ENCODE results near the gene GC.
"Not testable (repeated sequence)": the region's sequence is repeated elsewhere in the genome, so short reads cannot be mapped to it uniquely, and the experiment has no call there.

GC gene

DNA sequence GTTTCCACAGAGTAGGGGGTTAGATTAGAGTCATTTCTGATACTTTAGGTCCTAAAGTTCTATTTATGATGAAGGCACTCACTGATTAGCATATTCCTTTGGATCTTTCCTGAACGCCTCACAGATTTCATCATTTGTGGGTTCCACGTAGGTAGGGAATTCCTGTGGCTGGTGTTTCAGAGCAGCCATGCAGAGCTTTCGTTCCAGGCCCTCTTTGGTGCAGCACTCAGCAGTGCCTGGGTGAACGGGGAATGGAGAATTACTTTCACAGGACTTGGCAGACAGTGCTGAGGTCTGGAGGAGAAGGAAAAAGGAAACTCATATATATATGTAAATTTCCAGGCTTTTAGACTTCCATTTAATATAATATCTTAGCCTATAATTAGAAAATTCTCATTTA lies 18.5 kb downstream of the GC start:
- no peak for DNase-seq

DNA sequence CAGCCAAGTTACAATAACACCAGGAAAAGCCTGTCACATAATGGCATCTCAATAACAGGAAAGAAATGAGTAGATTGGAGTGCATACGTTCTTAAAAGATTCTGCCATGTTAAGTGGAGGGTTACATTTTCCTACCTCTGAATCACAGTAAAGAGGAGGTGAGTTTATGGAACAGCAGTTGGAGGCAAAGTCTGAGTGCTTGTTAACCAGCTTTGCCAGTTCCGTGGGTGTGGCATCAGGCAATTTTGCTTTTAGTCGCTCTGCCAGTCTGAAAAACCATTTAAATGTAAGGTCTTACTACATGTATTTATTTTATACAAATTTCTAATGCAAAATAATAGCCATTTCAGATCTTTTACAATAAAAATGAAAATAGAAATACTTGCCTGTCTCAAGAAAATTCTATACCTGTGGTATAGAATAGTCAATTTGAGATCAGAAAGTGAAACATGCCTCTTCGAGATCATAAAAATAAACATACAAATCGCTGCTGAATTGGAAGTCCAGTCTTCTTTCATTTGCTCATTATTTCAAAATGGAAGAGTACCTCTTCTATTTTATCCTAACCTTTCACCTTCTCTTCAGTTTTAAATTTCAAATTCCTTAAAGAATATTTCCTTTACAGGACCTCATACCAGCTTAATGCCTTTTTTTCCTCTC lies 31.4 kb downstream of the GC start:
- no peak for DNase-seq

DNA sequence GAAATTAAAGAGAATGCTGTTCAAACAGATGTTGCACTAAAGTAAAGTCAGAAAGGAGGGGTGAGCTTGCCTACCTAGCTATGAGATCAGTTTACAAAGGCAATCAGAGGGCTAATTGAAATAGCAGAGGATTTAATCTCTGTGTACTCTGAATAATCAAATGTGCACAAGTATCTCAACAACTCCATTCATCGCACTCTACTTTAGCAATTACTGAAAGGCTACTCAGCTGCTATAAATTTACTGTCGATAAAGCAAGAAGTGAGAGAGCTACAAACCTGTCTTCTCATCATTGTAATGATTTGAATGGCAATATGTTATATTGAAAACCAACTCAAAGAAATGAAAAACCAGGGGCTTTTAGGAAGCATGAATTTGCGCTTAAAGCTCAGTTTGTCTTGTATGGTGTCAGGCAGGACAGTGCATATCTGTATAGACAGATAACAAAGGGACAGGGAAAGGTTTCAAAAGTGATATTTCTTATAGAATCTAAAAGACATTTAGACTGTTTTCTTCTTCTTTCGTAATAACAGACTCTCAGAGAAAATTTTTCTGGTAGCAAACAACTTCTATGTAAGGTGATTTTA lies 34.8 kb downstream of the GC start:
- DNase-seq = no peak

DNA sequence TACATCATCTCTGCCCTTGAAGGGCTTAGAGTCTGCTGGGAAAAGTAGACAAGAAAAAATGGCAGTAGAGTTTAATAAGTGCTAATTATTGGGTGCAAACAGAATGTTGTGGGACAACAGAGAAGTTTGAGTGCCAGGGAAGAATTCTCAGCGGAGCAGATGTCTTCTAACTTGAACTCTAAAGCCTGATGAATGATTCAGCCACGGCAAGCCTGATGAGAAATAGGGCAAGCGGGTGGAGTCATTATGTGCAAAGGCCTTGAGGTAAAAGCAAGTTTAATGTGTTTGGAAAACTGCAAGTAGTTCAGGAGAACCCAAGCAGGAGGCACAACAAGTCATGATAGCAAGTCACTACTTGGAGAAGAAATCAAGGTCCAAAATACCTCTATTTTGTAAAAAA lies 37.5 kb downstream of the GC start:
- no peak for DNase-seq

DNA sequence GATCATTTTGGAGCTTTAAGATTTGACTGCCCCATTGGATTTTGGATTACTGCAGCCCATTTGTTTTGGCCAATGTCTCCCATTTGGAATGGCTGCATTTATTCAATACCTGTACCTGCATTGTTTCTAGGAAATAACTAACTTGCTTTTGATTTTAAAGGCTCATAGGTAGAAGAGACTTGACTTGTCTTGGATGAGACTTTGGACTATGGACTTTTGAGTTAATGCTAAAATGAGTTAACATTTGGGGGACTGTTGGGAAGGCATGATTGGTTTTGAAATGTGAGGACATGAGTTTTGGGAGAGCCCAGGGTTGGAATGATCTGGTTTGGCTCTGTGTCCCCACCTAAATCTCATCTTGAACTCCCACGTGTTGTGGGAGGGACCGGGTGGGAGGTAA lies 45.1 kb downstream of the GC start:
- DNase-seq = not testable (repeated sequence)

DNA sequence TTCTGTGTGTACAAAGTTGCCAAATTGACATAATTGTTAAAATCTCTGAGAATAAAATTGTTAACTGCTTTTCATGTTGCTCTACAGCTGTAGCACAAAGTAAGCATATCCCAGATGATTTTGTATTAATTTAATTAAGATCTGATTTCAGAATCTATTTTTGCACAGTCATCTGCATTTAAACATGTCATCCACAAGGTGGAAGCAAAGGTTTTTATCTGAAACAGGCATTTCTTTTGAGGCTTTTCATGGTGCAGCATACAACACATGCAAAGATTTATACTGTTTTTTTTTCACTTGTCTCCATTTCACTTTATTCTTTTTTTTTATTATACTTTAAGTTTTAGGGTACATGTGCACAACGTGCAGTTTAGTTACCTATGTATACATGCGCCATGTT lies 51.2 kb downstream of the GC start:
- DNase-seq = peak; percentile 8

DNA sequence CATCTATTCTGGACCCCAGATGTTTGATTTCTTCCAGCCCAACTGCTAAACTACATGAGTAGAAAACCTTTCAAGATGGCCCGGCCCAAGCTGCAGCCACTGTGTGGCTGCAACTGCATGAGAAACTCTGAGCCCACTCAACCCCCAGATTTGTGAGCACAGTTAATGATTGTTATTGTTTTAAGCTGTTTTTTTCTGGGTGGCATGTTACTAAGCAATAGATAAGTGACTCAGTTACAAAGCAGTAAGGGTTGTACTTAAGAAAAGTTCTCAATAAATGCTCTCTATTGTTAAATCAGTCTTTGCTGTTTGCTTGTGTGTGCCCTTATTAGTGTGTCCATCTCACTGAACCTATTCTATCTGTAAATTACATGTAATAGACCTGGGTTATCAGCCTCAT lies 51.8 kb downstream of the GC start:
- DNase-seq = no peak

DNA sequence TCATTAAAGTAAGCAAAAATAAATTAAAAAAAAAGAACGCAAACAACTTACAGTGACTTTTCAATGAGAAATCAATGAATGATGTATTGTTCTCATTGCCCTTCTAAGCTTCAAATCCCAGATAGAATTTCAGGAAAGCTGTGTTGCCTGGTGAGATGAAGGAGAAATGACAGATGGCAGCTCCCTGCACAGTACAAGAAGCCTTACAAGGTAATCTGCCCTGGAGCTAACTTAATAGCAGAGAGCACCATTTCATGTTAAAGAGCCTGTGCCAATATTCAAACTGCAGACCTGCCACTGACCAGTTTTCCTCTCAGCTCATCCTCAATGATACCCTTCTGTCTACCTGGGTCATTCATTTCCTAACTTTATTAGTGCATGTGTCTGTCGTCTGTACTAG lies 54.0 kb downstream of the GC start:
- DNase-seq = peak; percentile 59

DNA sequence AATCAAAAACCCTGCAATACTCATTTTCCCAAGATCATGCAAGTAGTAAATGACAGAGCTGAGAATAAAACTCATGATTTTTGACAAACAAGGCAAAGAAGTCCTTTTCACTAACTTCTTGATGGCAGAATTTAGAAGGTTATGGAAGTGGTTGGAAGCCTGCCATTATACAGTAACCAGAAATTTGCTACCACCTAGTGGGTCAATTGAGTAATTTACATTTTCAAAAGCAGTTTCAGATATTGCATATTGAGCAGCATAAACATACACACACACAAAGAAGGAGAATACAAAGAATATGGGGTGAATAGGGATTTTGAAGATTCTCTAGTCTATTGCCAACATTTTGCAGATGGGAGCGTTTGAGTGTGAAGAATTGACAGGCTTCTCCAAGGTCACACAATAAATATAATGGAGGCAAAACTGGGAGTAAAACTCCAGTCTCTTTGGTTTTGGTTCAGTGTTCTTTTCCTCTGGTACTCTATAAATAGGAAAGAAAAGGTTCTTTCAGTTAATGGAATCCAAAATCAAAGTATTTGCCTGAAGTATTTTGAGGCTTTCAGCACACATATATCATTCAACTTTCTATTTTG lies 70.2 kb downstream of the GC start:
- peak; percentile 0 for DNase-seq

DNA sequence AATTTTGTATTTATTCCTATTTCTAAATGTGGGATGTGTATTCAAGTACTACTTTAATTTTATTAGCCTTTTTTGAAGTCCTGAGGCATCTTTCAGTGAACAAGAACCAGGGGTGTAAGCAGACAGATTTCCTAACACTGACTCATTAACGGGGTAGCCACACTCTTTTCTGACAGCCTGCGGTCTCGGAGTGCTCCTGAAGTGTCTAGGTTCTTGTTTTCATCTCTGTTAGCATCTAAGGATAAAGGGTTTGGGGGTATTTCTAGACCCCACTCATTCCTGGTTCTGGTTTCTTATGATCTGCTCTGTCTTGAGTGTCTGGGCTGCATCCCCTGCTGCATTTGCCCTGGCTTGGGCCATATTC lies 71.9 kb downstream of the GC start:
- DNase-seq = no peak

DNA sequence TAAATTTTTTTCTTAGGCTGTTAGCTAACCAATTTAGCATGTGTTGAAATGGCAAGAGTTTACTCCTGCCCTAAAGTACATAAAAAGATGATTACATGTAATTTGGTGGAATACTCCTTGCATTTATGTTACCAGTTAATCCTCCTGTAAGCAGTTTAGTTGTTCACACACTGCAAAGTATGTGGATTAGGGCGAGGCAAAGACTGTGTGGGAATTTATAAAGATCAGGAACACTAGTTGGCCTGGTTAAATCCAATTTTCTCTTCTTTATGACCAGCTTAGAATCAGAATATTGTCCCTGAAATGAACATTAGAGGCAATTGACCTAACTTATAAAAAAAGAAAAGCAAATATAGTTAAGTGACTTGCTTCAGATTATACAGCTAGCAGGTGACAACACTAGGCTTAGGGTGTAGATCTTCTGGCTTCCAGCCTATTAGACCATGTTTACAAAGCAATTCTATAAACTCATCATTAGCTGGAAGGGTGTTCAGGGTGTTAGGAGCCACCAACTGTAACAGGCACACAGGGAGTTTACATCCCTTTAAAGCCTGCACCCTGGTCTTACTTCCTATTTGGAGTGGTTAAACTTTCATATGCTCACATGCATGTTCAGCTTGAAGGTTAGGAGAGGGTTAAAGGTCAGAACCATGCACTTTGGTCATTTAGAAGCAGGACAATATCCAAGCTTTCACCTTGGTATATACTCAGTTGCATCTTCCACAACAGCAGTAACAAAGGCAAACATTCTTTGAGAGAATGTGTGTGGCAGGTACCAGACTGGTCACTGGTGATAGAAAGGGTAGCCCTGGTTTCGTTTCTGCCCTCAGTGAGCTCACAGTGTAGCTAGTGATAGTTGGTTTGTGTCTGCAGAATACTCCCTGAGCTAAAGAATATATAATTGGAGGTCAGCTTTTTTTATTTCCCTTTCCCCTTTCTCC lies 72.6 kb downstream of the GC start:
- no peak for DNase-seq

DNA sequence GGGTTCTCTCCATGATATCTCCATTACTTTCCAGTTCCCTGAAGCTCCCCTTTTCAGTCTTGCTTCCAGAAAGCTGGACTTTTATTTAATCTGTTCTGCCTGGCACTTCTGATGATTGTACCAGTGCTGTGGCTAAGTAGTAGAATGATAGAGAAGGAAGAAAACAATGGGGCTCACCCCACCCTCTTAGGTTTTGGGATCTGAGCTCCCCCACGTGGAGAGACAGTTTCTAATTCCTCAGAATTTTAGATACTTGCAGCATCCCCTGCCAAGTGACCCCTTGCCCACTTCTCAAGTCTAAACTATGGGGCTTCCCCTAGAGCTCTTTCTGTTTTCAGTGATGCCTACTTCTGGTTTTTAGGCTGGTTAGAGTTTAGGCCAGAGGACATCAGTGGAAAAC lies 73.9 kb downstream of the GC start:
- no peak for DNase-seq

DNA sequence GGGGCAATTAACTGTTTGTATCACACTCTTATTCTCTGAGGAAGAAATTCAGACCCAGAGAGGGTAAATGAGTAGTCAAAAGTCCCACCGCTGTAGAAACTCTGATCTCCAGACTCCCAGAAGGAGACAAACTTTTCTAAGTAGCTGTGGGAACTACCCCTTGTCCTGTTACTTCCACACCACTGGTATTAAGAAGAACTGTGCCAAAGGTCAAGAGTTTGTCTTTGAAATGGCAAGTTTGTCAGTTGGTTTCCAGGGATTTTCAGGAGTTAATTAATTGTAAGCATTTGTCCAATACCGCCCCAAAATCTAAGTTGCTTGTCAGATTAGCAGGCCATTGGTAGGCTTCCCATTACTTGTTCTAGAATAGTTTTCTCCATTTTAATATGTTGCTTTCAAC lies 85.7 kb downstream of the GC start:
- DNase-seq = no peak

DNA sequence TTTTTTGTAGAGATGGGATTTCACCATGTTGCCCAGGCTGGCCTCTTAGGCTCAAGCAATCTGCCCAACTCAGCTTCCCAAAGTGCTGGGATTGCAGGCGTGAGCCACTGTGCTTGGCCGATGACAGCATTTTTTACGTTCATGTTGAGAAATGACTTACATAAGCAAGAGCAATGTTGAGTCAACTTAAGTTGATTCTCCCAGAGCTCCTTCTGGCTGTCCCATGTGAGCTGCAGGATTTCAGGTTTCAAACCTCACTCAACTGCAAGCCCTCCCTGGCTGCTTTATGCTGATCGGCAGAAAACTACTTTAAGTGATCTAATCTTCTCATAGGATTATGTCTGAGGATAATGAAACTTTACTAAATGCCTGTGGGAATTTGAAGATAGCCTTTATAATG lies 86.8 kb downstream of the GC start:
- DNase-seq = no peak

DNA sequence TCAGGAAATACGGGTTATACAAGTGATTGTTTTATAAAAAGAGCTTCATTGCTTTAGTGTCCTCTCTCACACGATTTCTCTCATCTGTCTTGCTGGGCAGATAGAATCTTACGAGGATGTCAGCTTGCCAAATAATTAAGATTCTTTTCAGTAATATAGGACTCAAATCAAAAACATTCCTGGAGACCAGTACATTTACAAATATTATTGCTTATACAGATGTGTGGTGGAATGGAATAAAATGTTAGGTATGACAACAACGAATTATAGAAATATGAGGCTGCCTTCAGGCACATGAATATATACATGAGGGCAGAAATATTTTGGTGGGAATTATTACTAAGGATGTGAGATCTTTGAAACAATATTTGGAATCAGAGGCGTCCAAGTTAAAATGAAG lies 88.9 kb downstream of the GC start:
- no peak for DNase-seq

DNA sequence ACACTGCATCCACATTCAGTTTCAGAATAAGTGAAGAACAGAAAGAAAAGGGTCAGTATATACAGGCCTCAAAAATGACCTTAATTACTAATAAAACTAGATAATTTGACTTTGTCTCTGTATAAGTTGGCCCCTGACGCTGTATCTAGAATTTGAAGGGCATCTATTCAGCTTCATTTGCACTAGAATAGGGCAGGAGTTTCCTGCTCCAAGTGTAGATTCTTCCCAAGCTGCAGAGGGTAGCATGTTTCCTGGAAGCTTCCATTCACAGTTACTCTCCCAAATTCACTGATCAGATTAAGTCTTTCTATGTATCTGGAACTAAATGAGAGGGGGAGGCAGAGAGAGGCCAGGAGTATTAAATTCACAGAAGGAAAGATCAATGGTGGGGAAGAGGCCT lies 90.9 kb downstream of the GC start:
- no peak for DNase-seq

DNA sequence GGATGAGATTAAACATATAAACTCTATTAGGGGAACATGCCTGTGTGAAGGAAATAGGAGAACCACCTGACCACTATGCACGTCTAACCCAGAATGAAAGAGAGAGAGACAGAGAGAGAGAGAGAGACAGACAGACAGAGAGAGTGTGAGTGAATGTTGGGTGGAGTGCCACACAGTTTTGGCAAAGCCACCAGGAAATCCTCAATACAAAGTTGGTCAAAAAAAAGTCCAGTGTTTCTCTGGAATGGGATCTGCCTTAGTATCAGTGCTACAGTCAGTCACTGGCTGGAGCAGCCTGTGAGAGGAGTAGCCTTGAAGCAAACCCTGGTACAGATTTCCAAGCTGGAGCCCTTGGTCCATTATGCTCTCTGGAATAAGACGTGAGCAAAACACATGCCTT lies 91.7 kb downstream of the GC start:
- DNase-seq = no peak

Data from NCI-H2171 (cell line).